ENCODE data around the gene NCK2. TPM values are rescaled to one million over a fixed set of nuclear protein-coding genes. Genes with fewer than 3 reads are reported as not detected.

The NCK2 gene
- total and polyA plus RNA-seq, 12 donors, result 18.5 to 45.1 (median 29.0) TPM

GRCh38 chr2:105803337-105803736, 58.6 kb downstream of the NCK2 start:
- H3K4me1 ChIP-seq, result peaks cover 6 to 76% (median 68%) of the 10 kb centered on the region in 9 donors
- 88 to 90% methylated on average over 3 of the region's 3 CpGs for WGBS, 2 donors
- TF ChIP-seq CTCF (IDR thresholded peaks at IDR 0.05), result no peak
- no peak overlapping the region for H3K4me3 ChIP-seq
- no peaks in the 10 kb centered on the region for H3K36me3 ChIP-seq
- no peak for DNase-seq
- H3K27ac ChIP-seq, result peak overlapping the region in 1 of 10 donors; percentile 11
- no peaks in the 10 kb centered on the region for H3K9me3 ChIP-seq
- H3K27me3 ChIP-seq, result no peaks in the 10 kb centered on the region
- intact Hi-C loops (cut with DNase I), result loop anchor here in 1 of 10 donors (5.0 kb wide), 1 partner anchor 84 kb away; no protein-coding TSS in a partner anchor
- no peak for ATAC-seq

GRCh38 chr2:105803773-105804172, 59.1 kb downstream of the NCK2 start:
- no peak for DNase-seq
- H3K4me1 ChIP-seq, result peaks cover 6 to 72% (median 64%) of the 10 kb centered on the region in 9 donors
- intact Hi-C loops (cut with DNase I), result loop anchor here in 1 of 10 donors (5.0 kb wide), 1 partner anchor 84 kb away; no protein-coding TSS in a partner anchor
- peak overlapping the region in 1 of 10 donors; percentile 18 for H3K27ac ChIP-seq
- H3K27me3 ChIP-seq, result no peaks in the 10 kb centered on the region
- TF ChIP-seq CTCF (IDR thresholded peaks at IDR 0.05), result no peak
- H3K4me3 ChIP-seq, result no peak overlapping the region
- no peak for ATAC-seq
- no peaks in the 10 kb centered on the region for H3K36me3 ChIP-seq
- H3K9me3 ChIP-seq, result no peaks in the 10 kb centered on the region
- 91 to 92% methylated on average over 4 of the region's 4 CpGs for WGBS, 2 donors

- 79 to 83% methylated on average over 3 of the region's 3 CpGs for WGBS, 2 donors
- DNase-seq (no peak), ATAC-seq (no peak)
- Histone ChIP-seq H3K4me1 (peaks cover 6 to 71% (median 59%) of the 10 kb centered on the region in 9 donors), H3K4me3 (no peak overlapping the region), H3K27ac (peak overlapping the region in 1 of 10 donors; percentile 18), H3K9me3 (no peaks in the 10 kb centered on the region), H3K27me3 (no peaks in the 10 kb centered on the region), H3K36me3 (no peaks in the 10 kb centered on the region)
- intact Hi-C loops (cut with DNase I), result loop anchor here in 1 of 10 donors (5.0 kb wide), 1 partner anchor 83 kb away; no protein-coding TSS in a partner anchor
- no peak for TF ChIP-seq CTCF (IDR thresholded peaks at IDR 0.05)
Measured at GRCh38 chr2:105804266-105804665, 59.6 kb downstream of the NCK2 start.

GRCh38 chr2:105806996-105807395, 62.3 kb downstream of the NCK2 start:
- no peak for TF ChIP-seq CTCF (IDR thresholded peaks at IDR 0.05)

More at GRCh38 chr2:105806996-105807395, 62.3 kb downstream of the NCK2 start:
- no peak overlapping the region for H3K27ac ChIP-seq
- 92% methylated on average over 8 of the region's 8 CpGs for WGBS, 2 donors
- intact Hi-C loops (cut with DNase I), result no loop called here
- H3K36me3 ChIP-seq, result no peaks in the 10 kb centered on the region
- H3K27me3 ChIP-seq, result no peaks in the 10 kb centered on the region
- ATAC-seq, result no peak
- DNase-seq, result no peak
- no peak overlapping the region for H3K4me3 ChIP-seq
- peaks cover 2 to 71% (median 48%) of the 10 kb centered on the region in 9 donors for H3K4me1 ChIP-seq
- no peaks in the 10 kb centered on the region for H3K9me3 ChIP-seq

Measured in heart right ventricle (tissue), 16 donors.